Activated CD4-positive, alpha-beta T cell treated with anti-CD3 and anti-CD28 coated beads, Interleukin-2, amount 10 ng/mL, durations not matched to agents 7 days and 5 days (primary cell): ENCODE data around the gene TPCN1. TPM values are rescaled to one million over a fixed set of nuclear protein-coding genes. Genes with fewer than 3 reads are reported as not detected.
A peak's percentile ranks its signal among the peaks of the same experiment; 100 is the strongest.

ENCODE experiments used
- CTCF ChIA-PET: fragments of 350-600 bp; sonication (Branson Sonifier 250); formaldehyde crosslinking; loops from one replicate; lab custom pipeline; 2021; ENCODE audit warnings: antibody characterized with exemption; lab: Charles Lee
- POLR2A ChIA-PET: fragments of 350-600 bp; sonication (Branson Sonifier 250); formaldehyde crosslinking; loops from one replicate; lab custom pipeline; 2021; ENCODE audit warnings: antibody characterized with exemption; lab: Charles Lee
- DNase-seq: peaks from one replicate; pipeline ENCODE4 v3.0.0-alpha.2; 2020
- H3K27ac Mint-ChIP-seq: one replicate; pipeline ENCODE4 v1.8.0; 2021; ENCODE audit warnings: mild to moderate bottlenecking, moderate library complexity, mixed read lengths
- H3K27me3 Mint-ChIP-seq: one replicate; pipeline ENCODE4 v1.8.0; 2021; ENCODE audit warnings: mixed read lengths
- H3K36me3 Mint-ChIP-seq: one replicate; pipeline ENCODE4 v1.8.0; 2021; ENCODE audit warnings: low read depth, mixed read lengths
- H3K4me1 Mint-ChIP-seq: one replicate; pipeline ENCODE4 v1.8.0; 2021; ENCODE audit warnings: mixed read lengths
- H3K4me3 Mint-ChIP-seq: one replicate; pipeline ENCODE4 v1.8.0; 2021; ENCODE audit warnings: mild to moderate bottlenecking, moderate library complexity, mixed read lengths
- H3K9me3 Mint-ChIP-seq: one replicate; pipeline ENCODE4 v1.8.0; 2021; ENCODE audit warnings: mixed read lengths
- total RNA-seq, 2 experiments: library from RNA; stranded (reverse); gene quantifications; one replicate each; pipeline ENCODE4 v1.2.3, GENCODE V29; 2021

The TPCN1 gene
- total RNA-seq, 2 experiments from 2014 or later: 18.6 to 20.9 TPM

- no peaks in the 10 kb centered on the region for H3K27me3 Mint-ChIP-seq
- no peak overlapping the region for H3K4me3 Mint-ChIP-seq
- CTCF ChIA-PET: interaction anchor here (0.6 to 2.7 kb wide), 3 partner anchors 8 to 11 kb away, joined by 3 to 11 read pairs (median 5); partner anchors contain the start of gene TPCN1
- H3K36me3 Mint-ChIP-seq: peaks cover 39% of the 10 kb centered on the region
- DNase-seq: no peak
- peaks cover 58% of the 10 kb centered on the region for H3K4me1 Mint-ChIP-seq
- POLR2A ChIA-PET: no interaction called here
- H3K27ac Mint-ChIP-seq: no peak overlapping the region
- H3K9me3 Mint-ChIP-seq: no peaks in the 10 kb centered on the region
Measured at GRCh38 chr12:113231235-113232088, 10.2 kb downstream of the TPCN1 start.

- peak overlapping the region; percentile 87 for H3K27ac Mint-ChIP-seq
- H3K4me1 Mint-ChIP-seq: peaks cover 62% of the 10 kb centered on the region
- H3K36me3 Mint-ChIP-seq: peaks cover 39% of the 10 kb centered on the region
- ChIA-PET CTCF (interaction anchor here (1.1 to 1.2 kb wide), 2 partner anchors 9 kb away, joined by 3 to 5 read pairs; no protein-coding TSS in a partner anchor), POLR2A (no interaction called here)
- no peak for DNase-seq
- H3K4me3 Mint-ChIP-seq: peak overlapping the region; percentile 59
- H3K27me3 Mint-ChIP-seq: no peaks in the 10 kb centered on the region
- no peaks in the 10 kb centered on the region for H3K9me3 Mint-ChIP-seq
Measured at GRCh38 chr12:113232089-113232839, 11.0 kb downstream of the TPCN1 start.

GRCh38 chr12:113232840-113233585 is 11.7 kb downstream of the TPCN1 start:
- Mint-ChIP-seq H3K27ac (peak overlapping the region; percentile 87), H3K36me3 (peaks cover 39% of the 10 kb centered on the region), H3K4me3 (peak overlapping the region; percentile 59), H3K27me3 (no peaks in the 10 kb centered on the region), H3K4me1 (peaks cover 62% of the 10 kb centered on the region), H3K9me3 (no peaks in the 10 kb centered on the region)
- CTCF ChIA-PET: interaction anchor here (0.7 to 1.2 kb wide), 4 partner anchors 8 to 21 kb away, joined by 3 to 5 read pairs (median 3); no protein-coding TSS in a partner anchor
- peak; percentile 70 for DNase-seq
- POLR2A ChIA-PET: no interaction called here

- H3K27ac Mint-ChIP-seq: peak overlapping the region; percentile 87
- H3K36me3 Mint-ChIP-seq: peaks cover 35% of the 10 kb centered on the region
- no peaks in the 10 kb centered on the region for H3K9me3 Mint-ChIP-seq
- H3K4me3 Mint-ChIP-seq: no peak overlapping the region
- no peaks in the 10 kb centered on the region for H3K27me3 Mint-ChIP-seq
- H3K4me1 Mint-ChIP-seq: peaks cover 55% of the 10 kb centered on the region
- POLR2A ChIA-PET: no interaction called here
- DNase-seq: no peak
- CTCF ChIA-PET: interaction anchor here (0.7 kb wide), 1 partner anchor 22 kb away, joined by 3 read pairs; no protein-coding TSS in a partner anchor
Measured at GRCh38 chr12:113233967-113234366, 12.7 kb downstream of the TPCN1 start.

GRCh38 chr12:113234483-113234882 is 13.2 kb downstream of the TPCN1 start:
- H3K4me1 Mint-ChIP-seq: peaks cover 50% of the 10 kb centered on the region
- no peaks in the 10 kb centered on the region for H3K9me3 Mint-ChIP-seq
- no peak overlapping the region for H3K27ac Mint-ChIP-seq
- CTCF ChIA-PET: no interaction called here
- no peak for DNase-seq
- no peak overlapping the region for H3K4me3 Mint-ChIP-seq
- H3K36me3 Mint-ChIP-seq: peaks cover 35% of the 10 kb centered on the region
- no peaks in the 10 kb centered on the region for H3K27me3 Mint-ChIP-seq
- POLR2A ChIA-PET: no interaction called here

- Mint-ChIP-seq H3K4me3 (no peak overlapping the region), H3K9me3 (no peaks in the 10 kb centered on the region), H3K4me1 (peaks cover 40% of the 10 kb centered on the region), H3K27me3 (no peaks in the 10 kb centered on the region), H3K36me3 (peaks cover 22% of the 10 kb centered on the region), H3K27ac (no peak overlapping the region)
- POLR2A ChIA-PET: no interaction called here
- CTCF ChIA-PET: interaction anchor here (1.2 kb wide), 1 partner anchor 9 kb away, joined by 6 read pairs; no protein-coding TSS in a partner anchor
- no peak for DNase-seq
Measured at GRCh38 chr12:113235976-113236375, 14.7 kb downstream of the TPCN1 start.

GRCh38 chr12:113236539-113237399 is 15.5 kb downstream of the TPCN1 start:
- POLR2A ChIA-PET: interaction anchor here (0.7 kb wide), 1 partner anchor 25 kb away, joined by 3 read pairs; no protein-coding TSS in a partner anchor

GRCh38 chr12:113237748-113238147 is 16.5 kb downstream of the TPCN1 start:
- H3K36me3 Mint-ChIP-seq: peaks cover 14% of the 10 kb centered on the region
- H3K4me3 Mint-ChIP-seq: no peak overlapping the region
- no peaks in the 10 kb centered on the region for H3K27me3 Mint-ChIP-seq
- DNase-seq: no peak
- POLR2A ChIA-PET: no interaction called here
- H3K9me3 Mint-ChIP-seq: no peaks in the 10 kb centered on the region
- H3K4me1 Mint-ChIP-seq: peaks cover 27% of the 10 kb centered on the region
- CTCF ChIA-PET: interaction anchor here (1.1 to 1.3 kb wide), 3 partner anchors 8 to 12 kb away, joined by 3 to 4 read pairs (median 3); no protein-coding TSS in a partner anchor
- no peak overlapping the region for H3K27ac Mint-ChIP-seq

More at GRCh38 chr12:113236539-113237399, 15.5 kb downstream of the TPCN1 start:
- Mint-ChIP-seq H3K27ac (no peak overlapping the region), H3K36me3 (peaks cover 16% of the 10 kb centered on the region), H3K4me3 (no peak overlapping the region), H3K27me3 (no peaks in the 10 kb centered on the region), H3K4me1 (peaks cover 36% of the 10 kb centered on the region), H3K9me3 (no peaks in the 10 kb centered on the region)
- CTCF ChIA-PET: interaction anchor here (0.6 to 1.3 kb wide), 4 partner anchors 9 to 681 kb away, joined by 3 to 6 read pairs (median 4); no protein-coding TSS in a partner anchor
- no peak for DNase-seq

- POLR2A ChIA-PET: no interaction called here
- peaks cover 10% of the 10 kb centered on the region for H3K36me3 Mint-ChIP-seq
- CTCF ChIA-PET: interaction anchor here (1.1 to 1.4 kb wide), 3 partner anchors 8 to 16 kb away, joined by 3 to 4 read pairs (median 3); no protein-coding TSS in a partner anchor
Measured at GRCh38 chr12:113238309-113238708, 17.0 kb downstream of the TPCN1 start.

GRCh38 chr12:113239288-113239771 is 18.1 kb downstream of the TPCN1 start:
- Mint-ChIP-seq H3K4me3 (no peak overlapping the region), H3K9me3 (no peaks in the 10 kb centered on the region), H3K4me1 (peaks cover 16% of the 10 kb centered on the region), H3K36me3 (peaks cover 5% of the 10 kb centered on the region), H3K27me3 (no peaks in the 10 kb centered on the region), H3K27ac (no peak overlapping the region)
- POLR2A ChIA-PET: no interaction called here
- CTCF ChIA-PET: interaction anchor here (1.0 to 1.4 kb wide), 3 partner anchors 10 to 15 kb away, joined by 3 to 4 read pairs (median 3); no protein-coding TSS in a partner anchor
- DNase-seq: no peak

More at GRCh38 chr12:113238309-113238708, 17.0 kb downstream of the TPCN1 start:
- Mint-ChIP-seq H3K27ac (no peak overlapping the region), H3K4me1 (peaks cover 21% of the 10 kb centered on the region), H3K9me3 (no peaks in the 10 kb centered on the region), H3K4me3 (no peak overlapping the region), H3K27me3 (no peaks in the 10 kb centered on the region)
- no peak for DNase-seq

GRCh38 chr12:113239811-113240331 is 18.6 kb downstream of the TPCN1 start:
- H3K27me3 Mint-ChIP-seq: no peaks in the 10 kb centered on the region
- POLR2A ChIA-PET: no interaction called here
- no peak for DNase-seq
- peaks cover 5% of the 10 kb centered on the region for H3K36me3 Mint-ChIP-seq
- H3K27ac Mint-ChIP-seq: no peak overlapping the region
- no peak overlapping the region for H3K4me3 Mint-ChIP-seq
- peaks cover 16% of the 10 kb centered on the region for H3K4me1 Mint-ChIP-seq
- no peaks in the 10 kb centered on the region for H3K9me3 Mint-ChIP-seq
- CTCF ChIA-PET: interaction anchor here (1.3 to 1.4 kb wide), 2 partner anchors 10 to 15 kb away, joined by 3 to 4 read pairs; no protein-coding TSS in a partner anchor
